GM12878 (cell line): Measurements from ENCODE around the gene TNFRSF1B.

Experiments used
- CBX5 ChIP-seq: sonication (generic); IDR thresholded peaks from 2 replicates; pipeline ENCODE4 v1.6.1; 2016; ENCODE audit warnings: low read depth, moderate library complexity, mild to moderate bottlenecking, inconsistent platforms
- CTCF ChIP-seq, 3 experiments: IDR thresholded peaks in 2 of 3; conservative IDR thresholded peaks in 1 of 3; 2 replicates each; pipeline ENCODE4 v1.5.1; 2011; ENCODE audit warnings: low read depth in 3 of 3, low read length in 3 of 3, mild to moderate bottlenecking in 3 of 3, control low read depth in 2 of 3, moderate library complexity in 2 of 3, inconsistent platforms in 1 of 3, mixed read lengths in 1 of 3; ENCODE audit not compliant: control insufficient read depth in 2 of 3, insufficient read depth in 1 of 3; ENCODE audit errors: extremely low read depth in 1 of 3
- EP300 ChIP-seq, 2 experiments: fragments of 150-350 bp in 1 of 2; IDR thresholded peaks; 2 replicates each; pipeline ENCODE4 v1.6.1; 2011 to 2012; ENCODE audit warnings: low read depth in 2 of 2, low read length in 2 of 2, borderline replicate concordance in 1 of 2, improper control_type of control experiment in 1 of 2, inconsistent platforms in 1 of 2; ENCODE audit not compliant: control insufficient read depth in 1 of 2
- EZH2 ChIP-seq: IDR thresholded peaks from 2 replicates; pipeline ENCODE4 v1.6.1; 2012; ENCODE audit warnings: low read depth, mild to moderate bottlenecking, control low read depth, inconsistent platforms, low read length, borderline replicate concordance; ENCODE audit not compliant: control insufficient read depth
- FOS ChIP-seq: IDR thresholded peaks from 3 replicates; pipeline ENCODE4 v1.6.1; 2011; ENCODE audit warnings: borderline replicate concordance; ENCODE audit not compliant: insufficient read length; ENCODE audit errors: extremely low read depth
- GABPA ChIP-seq: IDR thresholded peaks from 2 replicates; pipeline ENCODE4 v1.6.1; 2014; ENCODE audit warnings: antibody characterized with exemption, low read depth, mild to moderate bottlenecking, inconsistent platforms
- HDAC6 ChIP-seq: fragments of 200-600 bp; sonication (generic); IDR thresholded peaks from one replicate; pipeline ENCODE4 v1.8.0; 2017; ENCODE audit warnings: antibody characterized with exemption; ENCODE audit not compliant: unreplicated experiment
- NRF1 ChIP-seq: conservative IDR thresholded peaks from 2 replicates; pipeline ENCODE4 v1.6.1; 2011; ENCODE audit warnings: mild to moderate bottlenecking, low read depth, low read length, improper control_type of control experiment
- POLR2AphosphoS5 ChIP-seq: IDR thresholded peaks from 2 replicates; pipeline ENCODE4 v1.6.1; 2011; ENCODE audit warnings: mild to moderate bottlenecking, low read length, inconsistent platforms
- RCOR1 ChIP-seq: conservative IDR thresholded peaks from 2 replicates; pipeline ENCODE4 v1.6.1; 2012; ENCODE audit warnings: low read depth, low read length, improper control_type of control experiment
- ZBED1 ChIP-seq: IDR thresholded peaks from 2 replicates; pipeline ENCODE4 v1.6.1; 2016; ENCODE audit warnings: borderline replicate concordance
- ZNF274 ChIP-seq: IDR thresholded peaks from one replicate; pipeline ENCODE4 v1.8.0; 2011; ENCODE audit not compliant: insufficient read length, insufficient read depth

GRCh38 chr1:12183095-12183794, 16.5 kb downstream of the TNFRSF1B start:
- TF ChIP-seq ZNF274 (no peak), CBX5 (no peak), CTCF (IDR thresholded peaks at IDR 0.05 in 2 of 3, conservative IDR thresholded peaks at IDR 0.05 in 1 of 3; ENCODE audit: control insufficient read depth in 2 of 3, extremely low read depth in 1 of 3, insufficient read depth in 1 of 3, low read depth in 3 of 3, low read length in 3 of 3) (no peak), NRF1 (no peak), FOS (no peak), POLR2AphosphoS5 (no peak), RCOR1 (no peak), GABPA (no peak), EP300 (IDR thresholded peaks at IDR 0.05; ENCODE audit: borderline replicate concordance in 1 of 2, control insufficient read depth in 1 of 2, low read depth in 2 of 2, low read length in 2 of 2) (no peak), ZBED1 (no peak), EZH2 (no peak), HDAC6 (no peak)
